Vagina (tissue), 2 donors: ENCODE results near the gene ADAMTS14. TPM values are rescaled to one million over a fixed set of nuclear protein-coding genes. Genes with fewer than 3 reads are reported as not detected.

ENCODE experiments used
- DNase-seq, 2 donors: peaks; one replicate each; pipeline ENCODE4 v3.0.0-alpha.2; 2017; ENCODE audit errors: extremely low spot score in 2 of 2
- H3K27ac ChIP-seq: fragments of 200-600 bp; sonication (generic); one replicate; pipeline ENCODE4 v1.5.1; 2019
- H3K27me3 ChIP-seq: fragments of 200-600 bp; sonication (generic); one replicate; pipeline ENCODE4 v1.5.1; 2019
- H3K36me3 ChIP-seq, 2 donors: fragments of 200-600 bp; sonication (generic); one replicate each; pipeline ENCODE4 v1.5.1; 2017 to 2019
- H3K4me1 ChIP-seq: fragments of 200-600 bp; sonication (generic); one replicate; pipeline ENCODE4 v1.5.1; 2019
- H3K4me3 ChIP-seq, 2 donors: fragments of 200-600 bp; sonication (generic); 1 replicate in 1 of 2; 2 replicates in 1 of 2; pipeline ENCODE4 v1.5.1; 2016 to 2019
- H3K9me3 ChIP-seq: fragments of 200-600 bp; sonication (generic); one replicate; pipeline ENCODE4 v1.5.1; 2019
- POLR2A ChIP-seq, 2 donors: fragments of 450-650 bp; IDR thresholded peaks; one replicate each; pipeline ENCODE4 v1.6.1; 2017; ENCODE audit warnings: antibody characterized with exemption in 2 of 2, mild to moderate bottlenecking in 2 of 2, moderate library complexity in 2 of 2
- POLR2AphosphoS5 ChIP-seq, 2 donors: sonication (generic); formaldehyde crosslinking; IDR thresholded peaks; one replicate each; pipeline ENCODE4 v1.9.0; 2017; ENCODE audit warnings: antibody characterized with exemption in 2 of 2, mild to moderate bottlenecking in 2 of 2, low read depth in 1 of 2; ENCODE audit not compliant: insufficient read depth in 1 of 2
- intact Hi-C: fragments of 100-400 bp; cut with DNase I; formaldehyde crosslinking; loops from one replicate; pipeline ENCODE4 v1.15.1; 2023
- total RNA-seq: library from RNA; depleted of rRNA; stranded (reverse); fragments of >200 nt; gene quantifications from one replicate; pipeline ENCODE4 v1.2.3, GENCODE V29; 2016
- TF ChIP-seq, protein P1 (sequence below), 3 experiments: fragments of 450-650 bp in 2 of 3; fragments of 200-600 bp in 1 of 3; sonication (generic) in 1 of 3; IDR thresholded peaks; one replicate each; pipeline ENCODE4 v1.5.1; 2017 to 2019; ENCODE audit warnings: antibody characterized with exemption in 3 of 3, mild to moderate bottlenecking in 2 of 3, moderate library complexity in 2 of 3

Gene ADAMTS14
- total RNA-seq, 1 donor from 2014 or later: not detected

DNA sequence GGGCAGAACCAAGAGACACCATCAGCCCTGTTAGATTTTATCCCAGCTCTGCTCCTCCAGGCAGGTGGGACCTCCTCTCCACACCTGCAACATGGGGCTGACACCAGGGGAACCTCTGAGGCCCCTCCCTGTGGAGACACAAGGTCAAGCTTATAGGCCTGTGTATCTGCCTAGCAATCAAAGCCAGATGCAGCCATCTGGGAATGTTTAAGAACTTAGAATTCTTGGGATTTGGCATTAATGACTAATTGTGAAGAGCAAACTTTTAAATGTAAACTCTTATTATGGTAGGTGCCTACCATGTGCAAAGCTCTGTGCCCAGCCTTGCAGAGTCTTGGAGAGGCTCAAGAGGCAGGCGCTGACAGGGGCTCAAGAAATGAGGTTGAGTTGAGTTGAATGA lies 60.7 kb downstream of the ADAMTS14 start:
- no peak overlapping the region for H3K27ac ChIP-seq
- H3K27me3 ChIP-seq: no peaks in the 10 kb centered on the region
- intact Hi-C loops: no loop called here

DNA sequence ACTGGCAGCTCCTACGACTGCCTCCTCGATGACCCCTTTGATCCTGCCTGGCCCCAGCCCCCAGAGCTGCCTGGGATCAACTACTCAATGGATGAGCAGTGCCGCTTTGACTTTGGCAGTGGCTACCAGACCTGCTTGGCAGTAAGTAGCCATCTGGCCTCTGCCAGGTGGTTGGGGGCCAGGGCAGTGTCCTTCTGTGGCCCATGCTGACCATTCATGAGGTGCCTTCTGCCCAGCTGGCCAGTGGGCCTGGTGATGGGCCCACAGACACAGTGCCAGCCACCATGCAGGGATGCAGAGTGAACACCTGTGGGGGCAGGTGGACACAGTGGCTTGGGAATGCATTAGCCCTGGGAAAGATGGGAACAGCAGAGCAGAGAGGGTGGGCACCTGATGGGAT lies 62.9 kb downstream of the ADAMTS14 start:
- H3K27me3 ChIP-seq: no peaks in the 10 kb centered on the region
- H3K4me3 ChIP-seq: no peak overlapping the region
- TF ChIP-seq POLR2A (IDR thresholded peaks at IDR 0.05): no peak
- TF ChIP-seq, protein P1, sequence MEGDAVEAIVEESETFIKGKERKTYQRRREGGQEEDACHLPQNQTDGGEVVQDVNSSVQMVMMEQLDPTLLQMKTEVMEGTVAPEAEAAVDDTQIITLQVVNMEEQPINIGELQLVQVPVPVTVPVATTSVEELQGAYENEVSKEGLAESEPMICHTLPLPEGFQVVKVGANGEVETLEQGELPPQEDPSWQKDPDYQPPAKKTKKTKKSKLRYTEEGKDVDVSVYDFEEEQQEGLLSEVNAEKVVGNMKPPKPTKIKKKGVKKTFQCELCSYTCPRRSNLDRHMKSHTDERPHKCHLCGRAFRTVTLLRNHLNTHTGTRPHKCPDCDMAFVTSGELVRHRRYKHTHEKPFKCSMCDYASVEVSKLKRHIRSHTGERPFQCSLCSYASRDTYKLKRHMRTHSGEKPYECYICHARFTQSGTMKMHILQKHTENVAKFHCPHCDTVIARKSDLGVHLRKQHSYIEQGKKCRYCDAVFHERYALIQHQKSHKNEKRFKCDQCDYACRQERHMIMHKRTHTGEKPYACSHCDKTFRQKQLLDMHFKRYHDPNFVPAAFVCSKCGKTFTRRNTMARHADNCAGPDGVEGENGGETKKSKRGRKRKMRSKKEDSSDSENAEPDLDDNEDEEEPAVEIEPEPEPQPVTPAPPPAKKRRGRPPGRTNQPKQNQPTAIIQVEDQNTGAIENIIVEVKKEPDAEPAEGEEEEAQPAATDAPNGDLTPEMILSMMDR (IDR thresholded peaks at IDR 0.05): no peak
- TF ChIP-seq POLR2AphosphoS5 (IDR thresholded peaks at IDR 0.05; ENCODE audit: insufficient read depth in 1 of 2, low read depth in 1 of 2): no peak
- no peak for DNase-seq
- intact Hi-C loops: no loop called here
- no peaks in the 10 kb centered on the region for H3K4me1 ChIP-seq
- no peaks in the 10 kb centered on the region for H3K9me3 ChIP-seq
- H3K27ac ChIP-seq: no peak overlapping the region
- H3K36me3 ChIP-seq: no peaks in the 10 kb centered on the region

More for the DNA sequence above, 60.7 kb downstream of the ADAMTS14 start:
- Histone ChIP-seq H3K36me3 (no peaks in the 10 kb centered on the region), H3K4me1 (no peaks in the 10 kb centered on the region), H3K9me3 (no peaks in the 10 kb centered on the region), H3K4me3 (no peak overlapping the region)
- TF ChIP-seq, protein P1 (IDR thresholded peaks at IDR 0.05): no peak
- no peak for TF ChIP-seq POLR2AphosphoS5 (IDR thresholded peaks at IDR 0.05; ENCODE audit: insufficient read depth in 1 of 2, low read depth in 1 of 2)
- no peak for TF ChIP-seq POLR2A (IDR thresholded peaks at IDR 0.05)
- no peak for DNase-seq

DNA sequence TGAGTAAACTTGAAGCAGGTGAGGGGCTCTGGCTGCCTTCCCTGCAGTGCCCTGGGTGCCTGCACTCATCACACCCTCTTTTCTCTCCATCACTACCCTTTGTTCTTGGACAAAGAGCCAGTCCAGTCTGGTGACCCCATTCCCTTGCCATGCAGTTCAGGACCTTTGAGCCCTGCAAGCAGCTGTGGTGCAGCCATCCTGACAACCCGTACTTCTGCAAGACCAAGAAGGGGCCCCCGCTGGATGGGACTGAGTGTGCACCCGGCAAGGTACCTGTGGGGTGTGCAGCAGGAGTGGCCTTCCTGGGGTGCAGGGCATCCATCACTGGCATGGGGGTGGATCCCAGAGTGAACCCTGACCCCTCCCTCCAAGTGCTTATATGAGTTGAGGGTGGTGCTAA lies 64.2 kb downstream of the ADAMTS14 start:
- no peaks in the 10 kb centered on the region for H3K9me3 ChIP-seq
- no peak for TF ChIP-seq POLR2A (IDR thresholded peaks at IDR 0.05)
- TF ChIP-seq, protein P1 (IDR thresholded peaks at IDR 0.05): no peak
- H3K27me3 ChIP-seq: no peaks in the 10 kb centered on the region
- H3K27ac ChIP-seq: no peak overlapping the region
- peaks cover 11% of the 10 kb centered on the region for H3K4me1 ChIP-seq
- intact Hi-C loops: no loop called here
- no peak for DNase-seq
- H3K4me3 ChIP-seq: no peak overlapping the region
- H3K36me3 ChIP-seq: no peaks in the 10 kb centered on the region

DNA sequence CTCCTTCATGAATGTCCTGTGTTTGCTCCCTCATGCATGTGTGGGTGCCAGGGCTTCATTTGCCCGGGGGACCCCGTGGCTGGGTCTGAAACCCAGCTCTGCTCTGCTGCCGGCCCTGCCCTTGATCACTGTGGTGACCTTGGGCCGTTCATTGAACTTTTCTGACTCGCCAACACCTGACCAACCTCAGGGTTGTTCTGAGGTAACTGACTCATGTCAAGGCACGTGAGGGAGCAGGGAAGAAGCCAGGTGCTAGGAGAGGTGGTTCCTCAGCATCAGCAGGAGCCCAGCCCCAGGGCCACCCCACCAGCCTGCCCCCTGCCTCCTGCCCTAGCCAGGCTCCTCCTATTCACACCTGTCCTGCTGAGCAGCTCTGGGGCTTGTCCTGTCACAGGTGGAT lies 64.9 kb downstream of the ADAMTS14 start:
- H3K27ac ChIP-seq: no peak overlapping the region
- H3K4me3 ChIP-seq: no peak overlapping the region
- no peaks in the 10 kb centered on the region for H3K27me3 ChIP-seq
- TF ChIP-seq POLR2A (IDR thresholded peaks at IDR 0.05): no peak
- TF ChIP-seq, protein P1 (IDR thresholded peaks at IDR 0.05): no peak
- TF ChIP-seq POLR2AphosphoS5 (IDR thresholded peaks at IDR 0.05; ENCODE audit: insufficient read depth in 1 of 2, low read depth in 1 of 2): no peak
- no peaks in the 10 kb centered on the region for H3K36me3 ChIP-seq
- no peak for DNase-seq
- peaks cover 18% of the 10 kb centered on the region for H3K4me1 ChIP-seq
- intact Hi-C loops: no loop called here
- H3K9me3 ChIP-seq: no peaks in the 10 kb centered on the region

DNA sequence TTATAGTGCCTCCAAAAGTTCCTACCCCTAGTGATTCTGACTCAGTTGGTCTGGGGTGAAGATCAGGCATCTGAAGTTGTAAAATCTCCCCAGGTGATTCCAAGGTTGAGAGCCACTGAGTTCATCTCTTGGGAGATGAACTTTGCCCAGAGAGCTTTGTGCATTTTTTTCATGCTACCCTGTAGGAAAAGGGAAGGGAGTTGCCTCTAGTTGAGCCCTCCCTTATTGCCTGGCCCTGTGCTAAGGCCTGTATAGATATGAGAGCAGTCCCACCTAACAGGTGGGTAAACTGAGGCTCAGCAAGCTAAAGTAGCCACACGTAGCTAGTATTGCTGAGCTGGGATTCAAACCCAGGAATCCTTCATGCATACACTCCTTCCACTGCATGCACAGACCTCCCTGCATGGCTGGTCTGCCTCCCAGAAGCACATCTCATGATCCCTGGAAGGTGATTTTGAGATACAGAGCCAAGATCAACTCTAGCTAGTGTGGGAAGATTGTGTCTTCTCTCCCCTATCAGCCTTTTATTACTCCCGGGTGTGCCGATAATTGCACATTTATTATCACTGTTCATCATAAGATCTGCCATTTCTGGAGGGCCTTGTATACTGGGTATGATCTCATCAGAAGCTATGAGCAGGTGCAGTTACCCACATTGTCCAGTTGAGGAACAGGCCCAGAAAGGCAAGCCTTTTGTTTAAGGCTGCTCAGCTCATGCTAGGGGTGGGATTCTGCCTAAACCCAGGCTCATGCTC lies 65.9 kb downstream of the ADAMTS14 start:
- peaks cover 27% of the 10 kb centered on the region for H3K4me1 ChIP-seq
- DNase-seq: no peak
- H3K27me3 ChIP-seq: no peaks in the 10 kb centered on the region
- no peaks in the 10 kb centered on the region for H3K36me3 ChIP-seq
- no peak overlapping the region for H3K27ac ChIP-seq
- H3K4me3 ChIP-seq: no peak overlapping the region
- intact Hi-C loops: no loop called here
- H3K9me3 ChIP-seq: no peaks in the 10 kb centered on the region
- TF ChIP-seq POLR2A (IDR thresholded peaks at IDR 0.05) (no peak), POLR2AphosphoS5 (IDR thresholded peaks at IDR 0.05; ENCODE audit: insufficient read depth in 1 of 2, low read depth in 1 of 2) (no peak)
- TF ChIP-seq, protein P1 (IDR thresholded peaks at IDR 0.05): no peak
